Fibroblast of pulmonary artery (primary cell): ENCODE results near the gene REEP2.
"Not testable (repeated sequence)": the region's sequence is repeated elsewhere in the genome, so short reads cannot be mapped to it uniquely, and the experiment has no call there.

Source experiments
- DNase-seq: peaks from one replicate; pipeline ENCODE4 v3.0.0-alpha.2; 2010; ENCODE audit warnings: low read depth
- H3K4me3 ChIP-seq: replicated peaks from 2 replicates; pipeline ENCODE4 v1.5.1; 2011; ENCODE audit warnings: low read depth, mild to moderate bottlenecking, control low read depth, low read length, moderate library complexity
- CTCF ChIP-seq: IDR thresholded peaks from 2 replicates; pipeline ENCODE4 v1.5.1; 2011; ENCODE audit warnings: mild to moderate bottlenecking, control low read depth, low read length, inconsistent platforms; ENCODE audit errors: missing control alignments

REEP2 gene

GRCh38 chr5:138471052-138471361 is 32.1 kb downstream of the REEP2 start:
- no peak for DNase-seq
- H3K4me3 ChIP-seq: no peak overlapping the region
- TF ChIP-seq CTCF: no peak

- H3K4me3 ChIP-seq: no peak overlapping the region
- no peak for TF ChIP-seq CTCF
Measured at GRCh38 chr5:138472353-138472752, 33.5 kb downstream of the REEP2 start.

GRCh38 chr5:138473151-138473550 is 34.3 kb downstream of the REEP2 start:
- H3K4me3 ChIP-seq, DNase-seq: not testable (repeated sequence)

More at GRCh38 chr5:138472353-138472752, 33.5 kb downstream of the REEP2 start:
- DNase-seq: no peak

GRCh38 chr5:138476918-138477317 is 38.1 kb downstream of the REEP2 start:
- no peak for DNase-seq
- no peak for TF ChIP-seq CTCF
- no peak overlapping the region for H3K4me3 ChIP-seq

- DNase-seq: no peak
- H3K4me3 ChIP-seq: no peak overlapping the region
- no peak for TF ChIP-seq CTCF
Measured at GRCh38 chr5:138482638-138483037, 43.8 kb downstream of the REEP2 start.

GRCh38 chr5:138488481-138488945 is 49.7 kb downstream of the REEP2 start:
- no peak overlapping the region for H3K4me3 ChIP-seq
- DNase-seq: peak; percentile 33
- no peak for TF ChIP-seq CTCF

- TF ChIP-seq CTCF: no peak
- no peak overlapping the region for H3K4me3 ChIP-seq
Measured at GRCh38 chr5:138489683-138490061, 50.8 kb downstream of the REEP2 start.

More at GRCh38 chr5:138489683-138490061, 50.8 kb downstream of the REEP2 start:
- DNase-seq: peak; percentile 38
